HEK293T (cell line): ENCODE data around the gene FAM20C.

Experiments used
- BHLHE40 ChIP-seq: fragments of 450-650 bp; IDR thresholded peaks from 2 replicates; pipeline ENCODE4 v1.6.1; 2016; ENCODE audit warnings: mild to moderate bottlenecking, moderate library complexity, borderline replicate concordance
- CTBP1 ChIP-seq: fragments of 450-650 bp; IDR thresholded peaks from 2 replicates; pipeline ENCODE4 v1.6.1; 2016; ENCODE audit warnings: borderline replicate concordance
- ELF4 ChIP-seq: fragments of 450-650 bp; IDR thresholded peaks from 2 replicates; pipeline ENCODE4 v1.6.1; 2017; ENCODE audit warnings: antibody characterized with exemption
- FOXA1 ChIP-seq: fragments of 450-650 bp; IDR thresholded peaks from 2 replicates; pipeline ENCODE4 v1.6.1; 2016; ENCODE audit warnings: mild to moderate bottlenecking
- FOXK2 ChIP-seq: fragments of 450-650 bp; IDR thresholded peaks from 2 replicates; pipeline ENCODE4 v1.6.1; 2016; ENCODE audit warnings: mild to moderate bottlenecking
- FOXM1 ChIP-seq: fragments of 450-650 bp; IDR thresholded peaks from 2 replicates; pipeline ENCODE4 v1.6.1; 2017; ENCODE audit warnings: mild to moderate bottlenecking, borderline replicate concordance
- HDGF ChIP-seq: fragments of 450-650 bp; IDR thresholded peaks from 2 replicates; pipeline ENCODE4 v1.6.1; 2017; ENCODE audit warnings: antibody characterized with exemption, borderline replicate concordance
- NFRKB ChIP-seq: fragments of 450-650 bp; IDR thresholded peaks from 2 replicates; pipeline ENCODE4 v1.6.1; 2016; ENCODE audit warnings: mild to moderate bottlenecking, moderate library complexity
- SP1 ChIP-seq: fragments of 450-650 bp; IDR thresholded peaks from 2 replicates; pipeline ENCODE4 v1.6.1; 2017
- SUZ12 ChIP-seq: fragments of 450-650 bp; IDR thresholded peaks from 2 replicates; pipeline ENCODE4 v1.6.1; 2016; ENCODE audit warnings: mild to moderate bottlenecking
- TARDBP ChIP-seq: fragments of 450-650 bp; IDR thresholded peaks from 2 replicates; pipeline ENCODE4 v1.6.1; 2016

DNA sequence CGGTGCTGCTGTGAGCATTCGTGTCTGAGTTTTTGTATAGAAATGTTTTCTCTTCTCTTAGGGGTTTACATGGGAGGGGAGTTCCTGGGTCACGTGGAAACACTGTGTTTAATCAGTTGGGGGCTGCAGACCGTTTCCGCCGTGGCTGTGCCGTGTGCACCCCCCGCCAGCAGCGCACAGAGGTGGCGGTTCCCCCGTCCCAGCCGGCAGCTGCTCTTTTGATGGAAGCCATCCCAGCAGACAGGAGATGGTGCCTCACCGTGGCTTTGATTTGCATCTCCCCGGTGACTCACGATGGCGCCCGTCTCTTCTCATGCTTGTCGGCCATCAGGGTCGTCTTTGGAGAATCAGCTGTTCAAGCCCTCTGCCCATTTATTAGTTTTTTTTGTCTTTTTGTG, 62.7 kb downstream of the FAM20C start:
- TF ChIP-seq SUZ12 (no peak), HDGF (no peak), NFRKB (no peak), BHLHE40 (no peak), CTBP1 (no peak), TARDBP (no peak), SP1 (no peak), ELF4 (no peak), FOXM1 (no peak), FOXA1 (no peak), FOXK2 (no peak)
